ENCODE data around the gene PTPRE.

- TF ChIP-seq CTCF (conservative IDR thresholded peaks at IDR 0.05 in 1 of 2, IDR thresholded peaks at IDR 0.05 in 1 of 2; ENCODE audit: extremely low read depth in 1 of 2, insufficient read depth in 1 of 2, low read depth in 1 of 2, low read length in 2 of 2), result no peak
- TF ChIP-seq EZH2 (IDR thresholded peaks at IDR 0.05; ENCODE audit: borderline replicate concordance, low read length), result no peak
These were observed 96.6 kb downstream of the PTPRE start for GRCh38 chr10:128003521-128003920.
